BJ (cell line): ENCODE measurements around the gene PRSS23. TPM values are rescaled to one million over a fixed set of nuclear protein-coding genes. Genes with fewer than 3 reads are reported as not detected.

ENCODE experiments used
- CTCF ChIA-PET: fragments of 350-600 bp; formaldehyde crosslinking; extraction: SDS; loops from one replicate; lab custom pipeline; 2021; ENCODE audit warnings: antibody characterized with exemption, inconsistent platforms; lab: Yijun Ruan, JAX
- POLR2A ChIA-PET: fragments of 300-600 bp; sonication (Branson Sonifier 250); formaldehyde crosslinking; extraction: SDS; loops from one replicate; lab custom pipeline; 2021; ENCODE audit warnings: antibody characterized with exemption; lab: Charles Lee
- DNase-seq: peaks from one replicate; pipeline ENCODE4 v3.0.0-alpha.2; 2011; ENCODE audit warnings: low read depth
- H3K27me3 ChIP-seq: 2 replicates; pipeline ENCODE4 v1.6.0; 2011; ENCODE audit warnings: low read length; ENCODE audit not compliant: control insufficient read depth, insufficient read depth
- H3K36me3 ChIP-seq: 2 replicates; pipeline ENCODE4 v1.5.1; 2011; ENCODE audit warnings: low read length; ENCODE audit not compliant: control insufficient read depth, insufficient read depth
- H3K4me3 ChIP-seq: 2 replicates; pipeline ENCODE4 v1.5.1; 2011; ENCODE audit warnings: low read depth, mild to moderate bottlenecking, control low read depth, low read length
- polyA minus RNA-seq: library from RNA; depleted of rRNA, polyadenylated mRNA; stranded (reverse); fragments of >200 nt; gene quantifications from 2 replicates; pipeline ENCODE4 v1.2.3, GENCODE V29; 2011; rRNA and poly(A)+ RNA removed
- polyA plus RNA-seq: library from polyadenylated mRNA; depleted of rRNA; stranded (reverse); fragments of >200 nt; gene quantifications from 2 replicates; pipeline ENCODE4 v1.2.3, GENCODE V29; 2011; rRNA removed
- TF ChIP-seq, protein P1 (sequence below): IDR thresholded peaks from 2 replicates; pipeline ENCODE4 v1.5.1; 2011; ENCODE audit warnings: low read depth, mild to moderate bottlenecking, control low read depth, inconsistent platforms, low read length, moderate library complexity; ENCODE audit not compliant: insufficient read depth

The PRSS23 gene, protein sequence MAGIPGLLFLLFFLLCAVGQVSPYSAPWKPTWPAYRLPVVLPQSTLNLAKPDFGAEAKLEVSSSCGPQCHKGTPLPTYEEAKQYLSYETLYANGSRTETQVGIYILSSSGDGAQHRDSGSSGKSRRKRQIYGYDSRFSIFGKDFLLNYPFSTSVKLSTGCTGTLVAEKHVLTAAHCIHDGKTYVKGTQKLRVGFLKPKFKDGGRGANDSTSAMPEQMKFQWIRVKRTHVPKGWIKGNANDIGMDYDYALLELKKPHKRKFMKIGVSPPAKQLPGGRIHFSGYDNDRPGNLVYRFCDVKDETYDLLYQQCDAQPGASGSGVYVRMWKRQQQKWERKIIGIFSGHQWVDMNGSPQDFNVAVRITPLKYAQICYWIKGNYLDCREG
- polyA plus RNA-seq (258 and 343 TPM in 2 replicates), polyA minus RNA-seq (174 and 226 TPM in 2 replicates)

GRCh38 chr11:86800076-86800959 lies at the start of gene PRSS23:
Gene PRSS23, plus strand, starts transcription at chr11:86800542. Its CDS starts 7,102 bp downstream, at chr11:86807644.
- Histone ChIP-seq H3K4me3 (peak within 1 kb of the TSS; percentile 61), H3K27me3 (no peaks in the 10 kb centered on the region), H3K36me3 (no peaks in the 10 kb centered on the region)
- DNase-seq: no peak
- ChIA-PET POLR2A (interaction anchor here (1.0 kb wide), 1 partner anchor 53 kb away, joined by 3 read pairs; no protein-coding TSS in a partner anchor), CTCF (interaction anchor here (1.0 to 4.0 kb wide), 9 partner anchors 10 to 340 kb away, joined by 3 to 23 read pairs (median 4); no protein-coding TSS in a partner anchor)
- TF ChIP-seq, protein P1, sequence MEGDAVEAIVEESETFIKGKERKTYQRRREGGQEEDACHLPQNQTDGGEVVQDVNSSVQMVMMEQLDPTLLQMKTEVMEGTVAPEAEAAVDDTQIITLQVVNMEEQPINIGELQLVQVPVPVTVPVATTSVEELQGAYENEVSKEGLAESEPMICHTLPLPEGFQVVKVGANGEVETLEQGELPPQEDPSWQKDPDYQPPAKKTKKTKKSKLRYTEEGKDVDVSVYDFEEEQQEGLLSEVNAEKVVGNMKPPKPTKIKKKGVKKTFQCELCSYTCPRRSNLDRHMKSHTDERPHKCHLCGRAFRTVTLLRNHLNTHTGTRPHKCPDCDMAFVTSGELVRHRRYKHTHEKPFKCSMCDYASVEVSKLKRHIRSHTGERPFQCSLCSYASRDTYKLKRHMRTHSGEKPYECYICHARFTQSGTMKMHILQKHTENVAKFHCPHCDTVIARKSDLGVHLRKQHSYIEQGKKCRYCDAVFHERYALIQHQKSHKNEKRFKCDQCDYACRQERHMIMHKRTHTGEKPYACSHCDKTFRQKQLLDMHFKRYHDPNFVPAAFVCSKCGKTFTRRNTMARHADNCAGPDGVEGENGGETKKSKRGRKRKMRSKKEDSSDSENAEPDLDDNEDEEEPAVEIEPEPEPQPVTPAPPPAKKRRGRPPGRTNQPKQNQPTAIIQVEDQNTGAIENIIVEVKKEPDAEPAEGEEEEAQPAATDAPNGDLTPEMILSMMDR: no peak

DNA sequence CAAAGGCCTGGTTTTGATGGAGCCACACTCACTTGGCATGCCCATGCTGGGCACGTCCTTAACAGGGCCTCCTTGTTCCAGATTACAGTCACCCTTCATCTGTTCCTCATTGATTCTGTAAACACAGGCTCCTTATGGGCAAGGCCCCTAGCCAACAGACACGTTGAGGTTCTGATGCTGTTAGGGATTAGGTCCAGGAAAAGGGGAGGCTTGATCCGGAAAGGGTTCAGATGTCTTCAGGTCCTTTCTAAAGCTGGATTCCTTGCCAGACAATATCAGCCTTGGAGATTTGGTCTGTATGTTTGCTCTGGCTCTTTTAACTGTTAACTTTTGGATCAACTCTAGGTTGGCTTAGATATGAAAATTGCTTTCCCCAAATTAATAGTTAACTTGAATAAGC lies 46.9 kb upstream of the PRSS23 start:
- TF ChIP-seq, protein P1: no peak
- ChIA-PET CTCF (interaction anchor here (0.6 kb wide), 1 partner anchor 135 kb away, joined by 3 read pairs; no protein-coding TSS in a partner anchor), POLR2A (no interaction called here)
- Histone ChIP-seq H3K4me3 (no peak overlapping the region), H3K36me3 (no peaks in the 10 kb centered on the region), H3K27me3 (no peaks in the 10 kb centered on the region)
- no peak for DNase-seq

GRCh38 chr11:86755146-86755545 lies 45.2 kb upstream of the PRSS23 start:
- POLR2A ChIA-PET: no interaction called here
- CTCF ChIA-PET: interaction anchor here (1.0 to 1.1 kb wide), 2 partner anchors 19 to 42 kb away, joined by 3 read pairs; no protein-coding TSS in a partner anchor

GRCh38 chr11:86758171-86758570 lies 42.2 kb upstream of the PRSS23 start:
- TF ChIP-seq, protein P1: no peak
- H3K36me3 ChIP-seq: no peaks in the 10 kb centered on the region
- no peak overlapping the region for H3K4me3 ChIP-seq
- ChIA-PET CTCF (no interaction called here), POLR2A (no interaction called here)
- no peaks in the 10 kb centered on the region for H3K27me3 ChIP-seq
- DNase-seq: no peak

More at GRCh38 chr11:86755146-86755545, 45.2 kb upstream of the PRSS23 start:
- TF ChIP-seq, protein P1: no peak
- no peaks in the 10 kb centered on the region for H3K27me3 ChIP-seq
- no peak overlapping the region for H3K4me3 ChIP-seq
- H3K36me3 ChIP-seq: no peaks in the 10 kb centered on the region
- no peak for DNase-seq
